Stimulated activated CD4-positive, alpha-beta T cell treated with anti-CD3 and anti-CD28 coated beads, TNF-alpha, amount 100 ng/mL, for 24 hours (primary cell): ENCODE results near the gene WWC1.
"Not testable (repeated sequence)": the region's sequence is repeated elsewhere in the genome, so short reads cannot be mapped to it uniquely, and the experiment has no call there.

Experiments used
- DNase-seq, 3 experiments: peaks; one replicate each; pipeline ENCODE4 v3.0.0-alpha.2; 2020; ENCODE audit warnings: low read depth in 3 of 3

WWC1 gene

DNA sequence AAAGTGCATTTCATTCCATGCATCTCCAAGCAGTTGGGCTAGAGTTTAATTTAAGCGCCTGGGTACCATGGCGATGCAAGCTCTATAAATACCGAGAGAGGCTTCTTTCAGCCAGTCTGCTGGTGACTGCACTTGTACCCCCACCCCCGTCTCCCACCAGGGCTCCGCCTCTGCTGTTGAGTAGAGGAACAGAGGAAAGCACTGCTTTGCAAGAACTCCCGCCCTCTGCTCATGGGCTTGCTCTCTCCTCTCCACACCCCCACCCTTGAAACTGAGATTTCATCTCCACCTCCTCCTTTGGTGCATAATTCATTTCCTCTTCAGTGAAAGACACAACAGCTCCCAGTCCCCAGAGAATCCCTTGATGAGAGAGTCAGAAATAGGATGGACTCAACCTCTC lies 5.1 kb upstream of the WWC1 start:
- no peak for DNase-seq

DNA sequence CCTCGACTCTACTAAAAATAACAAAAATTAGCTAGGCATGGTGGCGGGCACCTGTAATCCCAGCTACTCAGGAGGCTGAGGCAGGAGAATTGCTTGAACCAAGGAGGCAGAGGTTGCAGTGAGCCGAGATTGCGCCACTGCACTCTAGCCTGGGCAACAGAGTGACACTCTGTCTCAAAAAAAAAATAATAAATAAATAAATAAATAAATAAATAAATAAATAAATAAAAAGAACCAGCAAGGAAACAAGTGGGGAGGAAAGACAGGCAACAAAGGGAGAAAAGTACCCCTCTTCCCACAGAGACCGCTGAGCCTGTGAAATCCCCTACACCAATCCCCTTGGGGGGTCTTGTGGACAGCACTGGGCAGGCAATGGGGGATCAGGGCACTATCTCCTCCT lies 4.6 kb upstream of the WWC1 start:
- DNase-seq: not testable (repeated sequence)

DNA sequence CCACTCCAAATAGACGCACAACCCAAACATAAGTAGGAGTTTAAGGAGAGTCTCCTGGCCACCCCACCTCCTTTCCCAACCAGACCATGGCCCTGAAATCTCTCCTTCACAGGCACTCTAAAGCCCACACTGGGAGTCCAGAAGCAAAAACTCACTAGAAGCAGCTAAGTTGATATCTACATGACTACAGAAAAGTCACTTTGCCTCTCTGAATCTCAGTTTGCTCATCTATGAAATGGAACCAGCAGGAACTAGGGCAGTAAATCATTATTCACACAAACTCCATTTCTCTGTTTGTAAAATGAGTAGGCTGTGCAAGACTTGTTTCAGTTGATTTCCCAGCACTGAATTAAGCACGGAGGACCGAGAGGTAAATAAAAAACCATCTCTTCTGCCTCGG lies 4.1 kb upstream of the WWC1 start:
- DNase-seq: no peak

DNA sequence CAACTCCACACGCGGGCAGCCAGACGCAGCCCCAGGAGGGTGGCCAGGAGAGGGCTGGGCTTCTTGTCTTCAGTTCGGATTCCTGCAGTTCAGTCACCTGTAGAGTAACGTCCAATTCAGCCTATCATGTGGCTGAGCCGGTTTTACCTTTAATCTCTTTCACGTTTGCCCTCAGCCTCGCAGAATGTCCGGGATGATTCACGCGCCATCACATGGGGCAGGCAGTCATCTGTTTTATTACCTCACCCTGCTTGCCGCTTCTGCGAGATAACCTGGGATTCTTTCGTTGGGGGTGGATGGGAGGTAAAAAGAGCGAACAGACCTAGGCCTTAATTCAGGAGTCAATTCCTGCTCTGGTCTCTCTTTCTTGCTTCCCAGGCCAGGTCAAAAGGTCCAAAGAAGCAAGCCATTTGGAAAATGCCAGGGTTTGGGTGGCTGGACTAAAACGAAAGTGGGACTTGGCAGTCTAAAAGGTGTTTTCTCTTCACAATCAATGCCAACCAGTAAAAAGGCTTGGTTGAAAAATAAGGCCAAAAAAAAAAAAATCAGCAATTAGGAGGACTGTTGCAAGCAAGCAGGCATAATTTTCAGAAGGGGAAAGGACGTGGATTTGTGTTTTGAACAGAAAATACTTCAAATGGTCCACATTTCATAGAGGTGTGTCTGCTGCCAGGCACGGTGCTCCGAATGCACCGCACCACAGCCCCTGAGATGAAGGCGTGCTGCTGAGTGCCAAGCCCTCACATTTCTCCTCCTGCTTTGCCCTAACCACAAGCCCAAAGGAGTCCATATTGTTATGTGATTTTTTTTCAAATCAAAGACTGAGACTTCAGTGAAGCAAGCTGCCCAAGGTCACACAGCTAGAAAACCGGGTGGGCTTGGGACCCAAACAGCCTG lies 2.8 kb upstream of the WWC1 start:
- no peak for DNase-seq

DNA sequence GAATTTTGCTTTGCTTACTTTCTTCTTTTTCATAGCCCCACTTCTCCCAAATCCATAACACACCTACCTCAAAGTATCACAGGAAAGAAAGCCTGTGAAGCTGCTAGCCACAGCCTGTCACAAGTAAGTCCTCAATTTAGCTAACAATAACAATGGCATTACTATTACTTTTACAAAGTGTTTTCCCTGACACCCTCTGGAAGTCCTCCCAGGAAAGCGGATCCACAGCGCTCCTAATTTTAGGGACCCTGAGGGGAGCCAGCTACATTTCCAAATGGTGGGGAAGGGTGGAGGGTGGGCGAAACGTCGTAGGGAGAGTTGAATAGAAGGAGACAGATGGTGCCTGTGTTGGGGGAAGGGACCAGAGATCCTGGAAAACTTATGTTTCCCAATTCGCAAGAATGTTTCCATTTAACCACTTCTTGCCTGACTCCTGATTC lies 523 bp upstream of the WWC1 start:
- no peak for DNase-seq

DNA sequence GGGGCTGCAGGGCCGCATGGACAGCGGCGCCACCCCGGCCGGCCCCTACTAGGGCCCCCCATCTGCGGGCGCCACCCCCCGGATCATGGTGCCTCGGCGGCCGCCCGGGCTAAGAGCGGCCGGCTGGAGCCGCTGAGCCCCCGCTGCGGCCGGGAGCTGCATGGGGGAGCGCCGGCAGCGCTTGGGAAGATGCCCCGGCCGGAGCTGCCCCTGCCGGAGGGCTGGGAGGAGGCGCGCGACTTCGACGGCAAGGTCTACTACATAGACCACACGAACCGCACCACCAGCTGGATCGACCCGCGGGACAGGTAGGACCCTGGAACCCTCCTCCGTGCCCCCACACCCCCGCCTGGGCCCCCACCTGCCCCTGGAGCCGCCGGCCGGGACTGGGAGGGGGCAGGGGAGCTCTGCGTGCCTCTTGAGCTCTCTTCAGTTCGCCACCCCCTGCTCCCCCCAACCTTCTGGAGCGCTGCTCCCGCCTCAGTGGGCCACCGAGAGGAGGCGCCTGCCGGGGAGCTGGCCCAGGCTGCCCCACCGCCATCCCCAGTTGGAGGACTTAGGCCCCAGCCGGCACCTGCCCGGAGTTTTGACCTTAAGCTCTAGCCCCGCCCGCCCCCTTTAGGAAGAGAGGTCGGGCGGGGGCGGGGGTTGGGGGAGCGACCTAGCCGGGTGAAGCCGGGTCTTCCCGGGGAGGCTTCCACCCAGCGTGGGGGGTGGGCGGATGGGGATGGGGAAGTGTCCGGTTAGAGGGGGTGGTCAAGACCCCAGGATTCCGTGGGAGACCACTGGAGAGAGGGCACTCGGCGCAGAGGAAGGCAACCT lies 730 bp downstream of the WWC1 start:
- no peak for DNase-seq

DNA sequence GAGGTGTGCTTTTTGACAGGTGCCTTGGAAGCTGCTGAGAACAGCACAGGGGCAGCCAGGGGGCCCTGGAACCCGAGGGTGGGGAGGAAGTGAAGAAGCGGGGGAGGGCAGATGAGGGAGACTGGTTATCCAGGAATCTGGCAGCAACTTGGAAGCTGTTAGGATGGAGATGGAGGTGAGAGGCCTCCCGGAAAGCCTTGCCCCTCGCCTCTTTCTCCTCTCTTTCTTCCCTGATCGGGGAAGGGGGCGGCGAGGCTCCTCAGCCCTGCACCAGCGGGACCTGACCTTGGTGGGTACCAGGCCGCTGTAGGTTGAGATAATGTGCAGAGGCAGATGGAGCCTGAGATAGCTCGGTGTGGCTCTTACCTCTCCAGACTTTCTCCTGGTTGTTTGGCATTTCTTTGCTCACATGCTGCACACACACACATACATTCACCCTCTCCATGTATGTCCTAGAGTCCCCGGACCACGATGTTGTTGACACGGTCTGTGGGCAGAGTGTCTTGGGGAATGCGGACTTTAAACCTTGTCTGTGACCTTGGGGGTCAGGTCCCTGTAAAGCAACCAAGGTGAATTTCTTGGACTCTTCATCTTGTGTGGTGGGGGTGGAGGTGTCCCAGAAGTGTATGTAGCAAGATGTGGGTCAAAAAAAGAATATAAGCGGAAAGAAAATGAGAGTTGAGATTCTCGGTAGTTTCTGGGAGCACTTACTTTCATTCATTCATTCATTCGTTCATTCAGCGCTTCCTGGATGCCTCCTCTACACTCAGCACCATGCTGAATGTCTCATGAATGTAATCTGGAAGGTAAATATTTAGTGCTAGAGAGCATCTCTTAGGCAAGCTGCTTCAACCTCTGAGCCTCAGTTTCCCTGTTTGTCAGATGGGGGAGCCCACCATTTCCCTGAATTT lies 1.6 kb downstream of the WWC1 start:
- no peak for DNase-seq

DNA sequence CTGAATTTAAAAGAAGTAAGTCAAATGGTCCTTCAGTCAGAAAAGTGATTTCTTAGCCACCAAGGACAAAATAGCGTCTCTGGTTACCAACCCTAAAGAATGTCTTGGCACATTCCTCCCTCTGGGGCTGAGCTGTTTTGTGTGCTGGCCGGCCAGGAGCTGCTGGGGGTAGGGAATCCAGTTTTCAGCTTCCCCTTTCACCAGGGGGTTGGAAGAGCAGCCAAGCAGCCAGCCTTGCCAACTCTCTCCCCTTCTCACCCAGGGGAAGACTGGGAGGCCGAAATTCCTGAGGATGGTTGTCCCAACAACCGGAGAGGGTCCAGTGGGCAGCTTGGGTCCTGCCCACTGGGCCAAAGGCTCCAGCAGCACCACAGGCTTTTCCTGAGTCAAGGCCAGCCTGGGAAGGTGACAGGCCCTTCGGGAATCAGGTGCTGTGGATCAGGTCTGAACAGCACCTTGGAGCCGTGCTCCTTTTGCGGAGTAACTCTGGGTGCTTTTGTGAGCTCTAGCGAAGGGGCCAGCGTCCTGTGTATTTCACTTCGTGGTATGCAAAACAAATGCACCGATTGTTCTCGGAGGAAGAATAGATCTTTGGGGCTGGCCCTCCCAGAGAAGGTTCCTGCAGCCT lies 4.2 kb downstream of the WWC1 start:
- no peak for DNase-seq

DNA sequence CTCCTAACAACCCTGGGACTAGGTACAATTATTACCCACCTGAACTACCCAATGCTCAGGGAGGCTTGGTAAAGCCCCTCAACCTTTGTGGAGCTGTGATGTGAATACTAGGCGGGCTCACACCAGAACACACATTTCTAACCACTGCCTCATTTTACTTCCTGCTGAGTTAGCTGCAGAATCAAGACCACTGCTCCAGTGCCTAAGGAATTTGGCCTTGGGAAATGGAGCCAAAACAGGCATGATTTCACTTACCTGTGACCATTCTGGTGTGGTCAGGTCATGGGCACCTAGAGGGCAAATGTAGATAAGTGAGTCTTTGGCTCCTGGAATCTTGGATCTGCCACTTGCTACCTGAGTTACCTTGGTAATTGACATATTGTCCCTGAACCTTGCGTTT lies 5.2 kb downstream of the WWC1 start:
- DNase-seq: no peak

DNA sequence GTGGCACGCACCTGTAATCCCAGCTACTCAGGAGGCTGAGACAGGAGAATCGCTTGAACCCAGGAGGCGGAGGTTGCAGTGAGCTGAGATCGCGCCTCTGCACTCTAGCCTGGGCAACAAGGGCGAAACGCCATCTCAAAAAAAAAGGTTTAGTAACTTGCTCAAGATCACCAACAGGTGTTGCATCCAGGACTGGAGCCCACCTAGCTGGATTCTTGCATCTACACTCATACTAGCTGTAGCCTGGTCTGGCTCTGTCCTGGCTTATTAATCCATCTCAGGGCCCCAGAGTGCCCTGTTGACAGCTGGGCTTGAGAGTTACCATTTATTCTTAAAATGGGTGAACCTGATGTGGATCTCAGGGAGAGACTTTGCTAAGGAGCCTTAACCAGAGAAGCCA lies 7.5 kb downstream of the WWC1 start:
- DNase-seq: no peak

DNA sequence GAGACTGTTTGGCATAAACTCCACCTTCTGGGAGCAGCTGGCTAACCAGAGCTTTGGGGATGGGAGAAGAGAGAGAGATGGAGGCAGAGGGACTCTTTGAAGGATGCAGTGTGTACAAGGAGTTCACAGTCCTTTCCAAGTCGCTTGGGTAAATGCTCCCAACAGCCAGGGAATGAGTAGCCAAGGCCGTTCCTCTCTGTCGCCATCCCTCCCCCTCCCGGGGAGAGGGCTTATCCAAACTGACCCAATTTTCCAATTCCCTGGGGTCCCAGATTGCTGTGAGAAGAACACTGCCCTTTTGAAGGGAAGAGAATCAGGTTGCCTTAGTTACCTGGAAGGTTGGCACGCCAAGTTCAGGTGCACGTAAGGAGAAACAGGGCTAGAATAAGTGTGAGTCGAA lies 7.9 kb downstream of the WWC1 start:
- no peak for DNase-seq

DNA sequence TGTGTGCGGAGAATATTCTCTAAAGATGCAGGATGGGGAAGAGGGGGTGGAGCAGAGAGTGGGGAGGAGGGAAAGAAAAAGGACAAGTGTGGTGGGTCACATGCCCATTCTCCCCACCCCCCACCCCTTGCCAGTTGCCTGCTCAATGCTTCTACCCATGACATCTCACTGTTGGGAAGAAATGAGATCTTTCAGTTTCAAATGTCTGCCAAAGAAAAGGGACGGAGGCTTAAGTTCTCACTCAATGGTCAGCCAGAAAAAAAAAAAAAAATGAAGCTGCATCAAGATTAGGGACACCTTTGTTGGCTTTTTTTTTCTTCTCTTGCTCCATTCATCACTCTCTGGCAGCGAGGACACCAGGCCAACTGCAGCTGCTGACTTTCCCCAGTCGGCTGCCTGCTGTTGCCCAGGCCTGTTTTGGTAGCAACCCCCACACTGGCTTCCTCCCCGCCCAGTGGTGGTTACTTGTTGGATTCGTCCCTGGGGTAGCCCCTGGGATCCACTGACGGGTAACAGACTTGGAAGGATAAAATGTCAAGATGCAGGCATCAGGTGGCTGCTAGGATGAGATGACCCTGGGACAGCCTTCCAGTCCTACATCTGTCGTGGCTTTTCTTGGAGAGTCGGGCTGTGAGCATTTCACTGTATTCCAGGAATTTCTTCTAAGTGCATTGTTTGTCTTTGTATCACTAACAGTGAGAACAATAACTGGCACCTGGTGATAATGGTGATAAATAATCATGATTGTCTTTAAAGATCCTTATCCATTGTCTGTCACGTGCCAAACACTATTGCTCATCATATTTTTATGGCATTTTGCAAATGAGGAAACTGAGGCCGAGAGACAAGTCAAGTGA lies 9.1 kb downstream of the WWC1 start:
- no peak for DNase-seq

DNA sequence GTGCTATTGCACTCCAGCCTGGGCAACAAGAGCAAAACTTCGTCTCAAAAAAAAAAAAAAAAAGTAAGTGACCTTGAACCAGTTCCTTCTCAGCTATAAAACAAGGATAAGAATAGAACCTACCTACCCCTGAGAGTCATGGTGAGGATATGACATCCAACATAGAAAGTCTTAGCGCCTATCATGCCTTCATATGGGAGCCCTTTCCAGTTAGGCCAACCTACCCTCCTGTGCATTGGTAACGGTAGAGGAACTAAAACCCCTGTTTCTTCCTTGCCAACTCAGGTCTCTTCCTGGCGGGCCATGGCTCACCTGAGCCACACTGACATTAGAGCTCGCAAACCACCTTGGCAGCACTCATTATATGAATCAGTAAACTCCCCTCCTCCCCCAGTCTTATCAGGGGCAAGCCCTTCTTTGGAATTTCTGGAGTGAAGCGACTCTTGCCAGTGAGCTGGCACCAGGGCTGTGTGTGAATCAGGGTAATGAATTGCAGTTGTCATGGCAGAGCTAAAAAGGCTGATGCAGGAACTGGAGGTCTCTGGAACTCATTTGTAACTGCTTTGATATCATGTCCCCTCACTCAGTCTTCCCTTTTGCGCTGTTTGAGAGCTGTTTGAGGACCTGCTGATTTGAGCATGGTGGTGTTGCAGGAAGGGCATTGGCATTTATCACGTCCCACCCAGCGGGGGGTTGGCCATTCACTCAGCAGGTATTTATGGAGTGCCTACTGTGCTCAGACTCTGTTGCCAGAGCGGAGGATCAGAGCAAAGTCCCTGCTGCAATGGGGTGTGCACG lies 10.3 kb downstream of the WWC1 start:
- DNase-seq: no peak

DNA sequence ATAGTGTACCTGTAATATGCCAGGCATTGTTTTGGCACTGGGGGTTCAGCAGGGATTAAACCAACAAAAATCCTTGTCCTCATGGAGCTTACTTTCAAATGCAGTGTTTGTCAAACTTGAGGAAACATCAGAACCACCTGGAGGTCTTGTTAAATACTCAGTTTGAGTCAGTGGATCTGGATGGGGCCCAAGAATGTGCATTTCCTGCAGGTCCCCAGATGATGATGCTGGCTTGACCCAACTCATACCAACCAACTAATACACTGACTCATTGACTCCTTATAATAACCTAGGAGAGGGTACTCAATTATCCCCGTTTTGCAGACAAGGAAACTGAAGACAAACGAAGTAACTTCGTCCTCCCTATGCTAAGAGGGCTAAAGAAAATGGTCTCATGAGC lies 11.3 kb downstream of the WWC1 start:
- DNase-seq: no peak

DNA sequence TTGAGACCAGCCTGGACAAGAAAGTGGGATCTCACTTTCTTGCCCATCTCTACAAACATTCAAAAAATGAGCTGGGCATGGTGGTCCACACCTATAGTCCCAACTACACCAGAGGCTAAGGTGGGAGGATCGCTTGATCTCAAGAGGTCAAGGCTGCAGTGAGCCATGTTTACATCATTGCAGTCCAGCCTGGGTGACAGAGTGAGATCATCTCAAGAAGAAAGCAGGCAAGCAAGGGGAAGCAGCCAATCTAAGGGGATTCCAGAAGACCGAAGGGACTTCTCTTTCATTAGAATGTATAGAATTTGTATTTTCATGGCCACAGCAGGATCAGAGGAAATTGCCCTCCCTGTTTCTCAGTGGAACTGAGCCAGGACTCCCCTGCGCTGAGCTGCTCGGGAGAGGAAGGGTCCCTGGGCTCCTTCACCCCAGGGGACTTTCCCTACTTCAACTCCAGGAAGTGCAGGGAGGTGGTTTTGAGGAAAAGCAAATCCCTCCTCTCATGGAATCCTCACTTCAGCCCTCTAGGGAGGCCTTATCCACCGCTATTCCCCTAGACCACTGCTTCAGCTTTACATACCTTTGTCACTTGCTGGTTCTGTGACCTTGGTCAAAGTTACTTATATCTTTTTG lies 12.1 kb downstream of the WWC1 start:
- DNase-seq: no peak

DNA sequence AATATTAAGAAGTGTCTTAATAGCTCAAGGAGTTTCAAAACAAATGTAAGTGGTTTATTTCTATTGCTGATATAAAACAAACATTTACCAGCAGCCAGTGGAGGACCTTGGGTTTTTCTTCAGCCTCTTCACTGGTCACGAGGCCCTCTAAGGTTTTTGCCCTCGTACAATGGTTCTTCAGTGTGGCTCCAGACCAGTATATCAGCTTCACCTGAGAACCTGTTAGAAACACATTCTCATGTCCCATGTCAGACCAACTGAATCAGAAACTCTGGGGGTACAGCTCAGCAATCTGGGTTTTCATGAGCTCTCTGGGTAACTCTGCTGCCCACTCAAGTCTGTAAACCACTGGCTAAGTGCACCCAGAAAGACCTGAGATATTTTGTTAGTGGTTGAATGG lies 12.9 kb downstream of the WWC1 start:
- DNase-seq: no peak

DNA sequence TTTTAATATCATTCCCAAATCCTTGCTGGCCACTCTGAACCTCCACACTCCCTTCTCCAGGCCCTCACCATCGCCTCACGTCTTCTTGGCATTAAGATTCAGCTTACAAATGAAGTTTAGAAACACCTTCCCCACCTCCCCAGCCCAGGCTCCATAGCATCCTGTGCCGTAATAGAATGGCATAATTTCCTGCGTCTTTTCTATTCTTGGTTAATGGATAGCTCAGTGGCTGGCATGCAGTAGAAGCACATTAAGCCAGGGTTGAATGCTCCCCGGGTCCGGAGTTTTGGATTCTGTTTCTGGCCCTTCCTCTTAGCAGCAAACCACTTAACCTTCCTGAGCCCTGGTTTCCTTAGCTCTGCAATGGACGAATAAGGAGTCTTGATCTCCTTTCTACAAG lies 13.8 kb downstream of the WWC1 start:
- DNase-seq: no peak

DNA sequence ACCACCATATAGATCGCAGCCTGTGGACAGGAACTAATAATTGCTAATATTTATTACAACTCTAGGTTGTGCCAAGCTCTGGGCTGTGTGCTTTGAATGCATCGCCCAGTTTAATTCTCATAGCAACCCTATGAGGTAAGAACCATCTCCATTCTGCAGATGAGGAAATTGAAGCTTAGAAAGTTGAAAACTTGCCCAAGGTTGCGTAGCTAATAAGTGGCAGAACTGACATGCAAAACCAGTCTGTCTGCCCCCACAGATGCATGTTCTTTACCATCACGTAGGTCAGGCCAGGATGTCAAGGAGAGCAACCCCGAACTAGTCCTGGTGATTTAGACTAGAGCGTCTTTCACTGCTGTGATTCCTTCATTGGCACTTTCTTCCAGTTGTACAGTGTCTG lies 15.6 kb downstream of the WWC1 start:
- no peak for DNase-seq

DNA sequence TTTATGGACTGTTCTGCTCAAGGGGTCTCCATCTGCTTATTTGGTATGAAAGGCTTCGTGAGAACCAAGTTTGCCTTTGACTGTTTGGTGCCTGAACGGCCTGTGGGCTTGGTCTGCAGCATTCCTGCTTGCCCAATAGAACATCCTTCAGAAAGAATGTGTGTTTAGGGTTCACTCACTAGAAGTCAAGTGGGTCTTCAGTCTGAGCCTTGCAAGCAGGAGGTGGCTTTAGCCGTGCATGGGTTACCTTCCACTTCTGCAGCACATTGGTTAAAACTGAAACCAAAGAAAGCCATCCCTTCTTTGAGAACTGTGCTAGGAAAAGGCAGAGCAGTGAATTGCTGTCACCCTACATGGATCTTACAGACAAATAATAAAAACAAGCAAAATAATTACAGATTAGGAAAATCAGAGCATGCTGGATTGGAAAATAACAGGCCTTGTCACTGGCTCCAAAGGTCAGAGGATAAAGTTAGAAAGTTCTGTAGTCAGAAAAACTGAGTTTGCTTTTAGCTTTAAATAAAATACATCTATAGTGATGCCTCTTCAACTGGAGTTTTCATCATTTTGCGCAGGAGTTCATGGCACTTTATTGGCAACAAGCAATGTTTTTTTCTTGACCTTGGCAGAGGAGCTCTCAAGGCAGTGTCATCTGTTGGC lies 16.6 kb downstream of the WWC1 start:
- DNase-seq: no peak
